ENCODE results near the gene SLC27A1.

GRCh38 chr19:17421942-17422341 is 48.4 kb upstream of the SLC27A1 start:
- TF ChIP-seq CTCF (IDR thresholded peaks at IDR 0.05) (no peak), USF1 (CRISPR knock-in tag; IDR thresholded peaks at IDR 0.05) (no peak), IRF2 (CRISPR knock-in tag; IDR thresholded peaks at IDR 0.05; ENCODE audit: borderline replicate concordance, low read depth) (no peak)

Data from WTC11 (cell line).